Measurements from ENCODE around the gene KCNMB1.

GRCh38 chr5:170420806-170421412 lies 31.7 kb upstream of the KCNMB1 start:
- TF ChIP-seq CTCF (IDR thresholded peaks at IDR 0.05; ENCODE audit: low read depth, low read length, poor library complexity, severe bottlenecking) (peak; percentile 85), EZH2phosphoT487 (IDR thresholded peaks at IDR 0.05; ENCODE audit: borderline replicate concordance, low read length) (no peak)
